Endothelial cell of umbilical vein (primary cell): ENCODE data around the gene RAB3GAP1. TPM values are rescaled to one million over a fixed set of nuclear protein-coding genes. Genes with fewer than 3 reads are reported as not detected.

Source experiments
- BruUV-seq: library from RNA; stranded (reverse); fragments of 400-500 nt; replicated peaks from 2 replicates; lab custom pipeline; 2021; lab: Mats Ljungman, UMichigan
- CTCF ChIA-PET: fragments of 300-600, 350-600 bp; sonication (Branson Sonifier 250); formaldehyde crosslinking; loops from one replicate; lab custom pipeline; 2021; ENCODE audit warnings: antibody characterized with exemption, inconsistent platforms; lab: Charles Lee
- POLR2A ChIA-PET: fragments of 300-600, 350-600 bp; sonication (Branson Sonifier 250); formaldehyde crosslinking; loops from one replicate; lab custom pipeline; 2021; ENCODE audit warnings: antibody characterized with exemption, inconsistent platforms; lab: Charles Lee
- DNase-seq: peaks from one replicate; pipeline ENCODE4 v3.0.0-alpha.2; 2011; ENCODE audit warnings: low read depth, low spot score
- FAIRE-seq: peaks from 2 replicates; lab custom pipeline; 2011; peaks lifted over from hg19 to GRCh38; lab: Jason Lieb, UNC
- H2AFZ ChIP-seq: 2 replicates; pipeline ENCODE4 v1.6.0; 2012; ENCODE audit warnings: low read depth, low read length, control low read depth, inconsistent platforms
- H3K27ac ChIP-seq: 2 replicates; pipeline ENCODE4 v1.5.1; 2011; ENCODE audit warnings: low read depth, mild to moderate bottlenecking, control low read depth, low read length, moderate library complexity; ENCODE audit not compliant: insufficient read depth
- H3K27me3 ChIP-seq, 2 experiments: 2 replicates each; pipeline versions ENCODE4 v1.6.0 to v1.6.1; 2011; ENCODE audit warnings: low read length in 2 of 2, mixed read lengths in 1 of 2; ENCODE audit not compliant: control insufficient read depth in 2 of 2, insufficient read depth in 2 of 2
- H3K36me3 ChIP-seq, 2 experiments: 2 replicates in 1 of 2; 3 replicates in 1 of 2; pipeline ENCODE4 v1.5.1; 2011; ENCODE audit warnings: low read length in 2 of 2, mild to moderate bottlenecking in 1 of 2, moderate library complexity in 1 of 2; ENCODE audit not compliant: control insufficient read depth in 2 of 2, insufficient read depth in 2 of 2; ENCODE audit errors: extremely low read depth in 1 of 2
- H3K4me1 ChIP-seq: 3 replicates; pipeline ENCODE4 v1.5.1; 2011; ENCODE audit warnings: mild to moderate bottlenecking, low read length; ENCODE audit not compliant: control insufficient read depth, insufficient read depth; ENCODE audit errors: extremely low read depth
- H3K4me2 ChIP-seq: 2 replicates; pipeline ENCODE4 v1.6.1; 2011; ENCODE audit warnings: low read length, control low read depth, mixed read lengths; ENCODE audit not compliant: insufficient read depth
- H3K4me3 ChIP-seq, 3 experiments: fragments of 200-600 bp in 1 of 3; sonication (generic), shearing (Covaris generic) in 1 of 3; replicated peaks in 1 of 3; 2 replicates each; pipeline ENCODE4 v1.5.1; 2011 to 2016; ENCODE audit warnings: control low read depth in 3 of 3, low read length in 3 of 3, mild to moderate bottlenecking in 2 of 3, inconsistent platforms in 1 of 3, low read depth in 1 of 3, moderate library complexity in 1 of 3; ENCODE audit not compliant: insufficient read depth in 1 of 3
- H3K79me2 ChIP-seq: 2 replicates; pipeline ENCODE4 v1.6.0; 2012; ENCODE audit warnings: low read length, inconsistent platforms; ENCODE audit not compliant: control insufficient read depth, insufficient read depth
- H3K9ac ChIP-seq: replicated peaks from 2 replicates; pipeline ENCODE3; 2011; ENCODE audit warnings: low read length, control low read depth; ENCODE audit not compliant: insufficient read depth; ENCODE audit errors: extremely low read depth
- H3K9me1 ChIP-seq: replicated peaks from 3 replicates; pipeline ENCODE4 v1.6.0; 2011; ENCODE audit warnings: mild to moderate bottlenecking, low read length; ENCODE audit not compliant: control insufficient read depth, insufficient read depth; ENCODE audit errors: extremely low read depth
- H3K9me3 ChIP-seq: replicated peaks from 2 replicates; pipeline ENCODE4 v1.5.1; 2012; ENCODE audit warnings: low read length, inconsistent platforms; ENCODE audit not compliant: control insufficient read depth, insufficient read depth
- H4K20me1 ChIP-seq: replicated peaks from 2 replicates; pipeline ENCODE3; 2011; ENCODE audit warnings: mild to moderate bottlenecking, low read length; ENCODE audit not compliant: control insufficient read depth, insufficient read depth; ENCODE audit errors: extremely low read depth
- CTCF ChIP-seq, 2 donors: IDR thresholded peaks; 1 replicate in 1 of 2; 2 replicates in 1 of 2; pipeline ENCODE4 v1.5.1; 2011; ENCODE audit warnings: low read length in 2 of 2, mild to moderate bottlenecking in 2 of 2, moderate library complexity in 2 of 2, control low read depth in 1 of 2, inconsistent platforms in 1 of 2, low read depth in 1 of 2; ENCODE audit not compliant: insufficient read depth in 1 of 2; ENCODE audit errors: extremely low read depth in 1 of 2
- EZH2 ChIP-seq: IDR thresholded peaks from 2 replicates; pipeline ENCODE4 v1.6.1; 2012; ENCODE audit warnings: borderline replicate concordance, low read depth, mild to moderate bottlenecking, moderate library complexity, low read length, inconsistent platforms; ENCODE audit not compliant: severe bottlenecking
- FOS ChIP-seq: IDR thresholded peaks from 2 replicates; pipeline ENCODE4 v1.6.1; 2011; ENCODE audit warnings: mild to moderate bottlenecking, low read length, moderate library complexity, borderline replicate concordance; ENCODE audit not compliant: insufficient read depth
- GATA2 ChIP-seq: IDR thresholded peaks from 2 replicates; pipeline ENCODE4 v1.7.0; 2011; ENCODE audit warnings: low read depth, mild to moderate bottlenecking, moderate library complexity, mixed read lengths, low read length; ENCODE audit not compliant: insufficient read length, insufficient read depth
- JUN ChIP-seq: IDR thresholded peaks from 2 replicates; pipeline ENCODE4 v1.6.1; 2011; ENCODE audit warnings: borderline replicate concordance, low read depth; ENCODE audit not compliant: insufficient read length, insufficient read depth
- MYC ChIP-seq: IDR thresholded peaks from one replicate; pipeline ENCODE4 v1.6.1; 2011; ENCODE audit warnings: mild to moderate bottlenecking, low read depth, low read length
- POLR2A ChIP-seq: IDR thresholded peaks from 2 replicates; pipeline ENCODE4 v1.6.1; 2012; ENCODE audit warnings: low read depth, mild to moderate bottlenecking, control low read depth, low read length
- POLR2AphosphoS5 ChIP-seq: IDR thresholded peaks from 2 replicates; pipeline ENCODE4 v1.6.1; 2012; ENCODE audit warnings: low read depth, mild to moderate bottlenecking, control low read depth, low read length, moderate library complexity; ENCODE audit not compliant: insufficient read depth
- dilution Hi-C: fragments of 300-500 bp; cut with MboI; formaldehyde crosslinking; loops from one replicate; pipeline ENCODE4 v1.15.0; 2019; ENCODE audit warnings: low sequenced_read_pairs; ENCODE audit not compliant: extremely low pct_ligation_motif_present
- intact Hi-C: fragments of 100-400 bp; cut with micrococcal nuclease; formaldehyde crosslinking; loops from one replicate; pipeline ENCODE4 v1.10.0; 2022
- polyA plus RNA-seq, 4 experiments: library from polyadenylated mRNA; depleted of rRNA in 3 of 4; stranded (reverse) in 3 of 4; unstranded in 1 of 4; fragments of >200 nt; gene quantifications; 2 replicates each; pipeline versions ENCODE4 v1.2.1 to v1.2.3, GENCODE V29; 2011 to 2012; ENCODE audit warnings: missing spikeins in 1 of 4
- total RNA-seq: library from RNA; stranded (reverse); gene quantifications from 2 replicates; pipeline ENCODE4 v1.2.3, GENCODE V29; 2021
- TF ChIP-seq, protein P1 (sequence below): IDR thresholded peaks from 2 replicates; pipeline ENCODE4 v1.6.1; 2011; ENCODE audit not compliant: insufficient read depth, insufficient read length

Gene RAB3GAP1
- total and polyA plus RNA-seq, 2 donors (not counting 3 experiments of a cell fraction or from before 2014, with no cell fraction given): 14.9 to 39.5 TPM

DNA sequence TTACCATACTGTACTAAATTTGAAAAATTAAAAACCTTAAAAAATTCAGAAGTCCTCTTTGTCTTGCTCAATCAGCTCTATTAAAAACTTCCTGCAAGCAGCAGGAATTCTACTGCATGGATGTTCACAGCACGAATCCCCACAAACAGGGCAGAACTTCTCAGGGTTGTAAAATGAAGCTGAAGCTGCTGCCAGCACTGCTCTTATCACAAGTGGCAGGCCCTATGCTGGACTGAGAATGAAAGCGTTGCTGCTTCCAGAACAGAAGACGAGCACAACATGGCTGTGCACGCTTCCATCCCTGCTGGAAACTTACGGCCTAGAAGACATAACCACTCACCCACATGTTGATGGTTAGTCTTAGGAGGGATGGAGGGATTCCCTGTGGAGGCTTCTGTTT, 134.0 kb downstream of the RAB3GAP1 start:
- no peaks in the 10 kb centered on the region for H3K4me1 ChIP-seq
- intact Hi-C loops (no loop called here), dilution Hi-C loops (no loop called here)
- CTCF ChIA-PET: no interaction called here
- no TSS peak for BruUV-seq
- H3K9me3 ChIP-seq: no peaks in the 10 kb centered on the region
- TF ChIP-seq POLR2AphosphoS5 (no peak), CTCF (IDR thresholded peaks at IDR 0.05; ENCODE audit: extremely low read depth in 1 of 2, insufficient read depth in 1 of 2, low read depth in 1 of 2, low read length in 2 of 2) (no peak), EZH2 (no peak)
- H3K27me3 ChIP-seq: no peaks in the 10 kb centered on the region
- no peak overlapping the region for H3K4me3 ChIP-seq
- no peaks in the 10 kb centered on the region for H3K79me2 ChIP-seq
- H2AFZ ChIP-seq: no peak overlapping the region
- DNase-seq (no peak), FAIRE-seq (no peak)
- no peak overlapping the region for H3K4me2 ChIP-seq
- no peaks in the 10 kb centered on the region for H3K9me1 ChIP-seq
- POLR2A ChIA-PET: no interaction called here
- no peak overlapping the region for H3K9ac ChIP-seq
- no peaks in the 10 kb centered on the region for H3K36me3 ChIP-seq
- no peak overlapping the region for H3K27ac ChIP-seq
- no peaks in the 10 kb centered on the region for H4K20me1 ChIP-seq

GRCh38 chr2:135187270-135187669, 135.2 kb downstream of the RAB3GAP1 start:
- FAIRE-seq (no peak), DNase-seq (no peak)
- TF ChIP-seq GATA2 (no peak), POLR2A (no peak), CTCF (IDR thresholded peaks at IDR 0.05; ENCODE audit: extremely low read depth in 1 of 2, insufficient read depth in 1 of 2, low read depth in 1 of 2, low read length in 2 of 2) (no peak), POLR2AphosphoS5 (no peak), FOS (no peak), MYC (no peak), JUN (no peak), EZH2 (no peak)
- TF ChIP-seq, protein P1, sequence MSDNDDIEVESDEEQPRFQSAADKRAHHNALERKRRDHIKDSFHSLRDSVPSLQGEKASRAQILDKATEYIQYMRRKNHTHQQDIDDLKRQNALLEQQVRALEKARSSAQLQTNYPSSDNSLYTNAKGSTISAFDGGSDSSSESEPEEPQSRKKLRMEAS: no peak
- Histone ChIP-seq H4K20me1 (no peaks in the 10 kb centered on the region), H3K9me1 (no peaks in the 10 kb centered on the region), H3K4me3 (no peak overlapping the region), H3K9ac (no peak overlapping the region), H3K27me3 (no peaks in the 10 kb centered on the region), H3K79me2 (no peaks in the 10 kb centered on the region), H2AFZ (no peak overlapping the region), H3K36me3 (no peaks in the 10 kb centered on the region), H3K4me2 (no peak overlapping the region), H3K9me3 (no peaks in the 10 kb centered on the region), H3K4me1 (no peaks in the 10 kb centered on the region), H3K27ac (no peak overlapping the region)
- dilution Hi-C loops: no loop called here
- CTCF ChIA-PET: no interaction called here
- BruUV-seq: no TSS peak
- POLR2A ChIA-PET: no interaction called here
- intact Hi-C loops: no loop called here
